ENCODE measurements around the gene PSMA2.

GRCh38 chr7:42914421-42915045 lies 17.4 kb downstream of the PSMA2 start:
- TF ChIP-seq RXRA (IDR thresholded peaks at IDR 0.05; ENCODE audit: borderline replicate concordance, low read depth), result no peak
- TF ChIP-seq CTCF (IDR thresholded peaks at IDR 0.05), result no peak
- TF ChIP-seq YY1 (IDR thresholded peaks at IDR 0.05; ENCODE audit: low read depth), result no peak
- no peak for TF ChIP-seq ELF1 (IDR thresholded peaks at IDR 0.05)

Data from SK-N-SH (cell line).